Mesothelial cell of epicardium (in vitro differentiated cells): ENCODE data around the gene GPR42. TPM values are rescaled to one million over a fixed set of nuclear protein-coding genes. Genes with fewer than 3 reads are reported as not detected.
"Not testable (repeated sequence)": the region's sequence is repeated elsewhere in the genome, so short reads cannot be mapped to it uniquely, and the experiment has no call there.

Experiments used
- DNase-seq, 2 experiments: peaks; one replicate each; pipeline ENCODE4 v3.0.0; 2021; ENCODE audit warnings: low spot score in 2 of 2; ENCODE audit not compliant: unreplicated experiment in 2 of 2
- H3K27ac Mint-ChIP-seq: 2 replicates; pipeline ENCODE4 v1.8.0; 2021; ENCODE audit warnings: mixed read lengths
- H3K27me3 Mint-ChIP-seq: 2 replicates; pipeline ENCODE4 v1.8.0; 2021; ENCODE audit warnings: low read depth, mixed read lengths
- H3K36me3 Mint-ChIP-seq: 2 replicates; pipeline ENCODE4 v1.8.0; 2021; ENCODE audit warnings: mixed read lengths
- H3K4me1 Mint-ChIP-seq: 2 replicates; pipeline ENCODE4 v1.8.0; 2021; ENCODE audit warnings: mixed read lengths
- H3K4me3 Mint-ChIP-seq: 2 replicates; pipeline ENCODE4 v1.8.0; 2021; ENCODE audit warnings: mild to moderate bottlenecking, moderate library complexity, mixed read lengths
- H3K9me3 Mint-ChIP-seq: 2 replicates; pipeline ENCODE4 v1.8.0; 2021; ENCODE audit warnings: mixed read lengths
- total RNA-seq: library from RNA; stranded (reverse); gene quantifications from 3 replicates; pipeline ENCODE4 v1.2.1, GENCODE V29; 2021
- TF ChIP-seq, protein P1 (sequence below): fragments of 200-600 bp; sonication (generic); IDR thresholded peaks from one replicate; pipeline ENCODE4 v1.5.0; 2021; ENCODE audit warnings: antibody characterized with exemption; ENCODE audit not compliant: unreplicated experiment

Gene GPR42
- total RNA-seq, 1 donor from 2014 or later = not detected

DNA sequence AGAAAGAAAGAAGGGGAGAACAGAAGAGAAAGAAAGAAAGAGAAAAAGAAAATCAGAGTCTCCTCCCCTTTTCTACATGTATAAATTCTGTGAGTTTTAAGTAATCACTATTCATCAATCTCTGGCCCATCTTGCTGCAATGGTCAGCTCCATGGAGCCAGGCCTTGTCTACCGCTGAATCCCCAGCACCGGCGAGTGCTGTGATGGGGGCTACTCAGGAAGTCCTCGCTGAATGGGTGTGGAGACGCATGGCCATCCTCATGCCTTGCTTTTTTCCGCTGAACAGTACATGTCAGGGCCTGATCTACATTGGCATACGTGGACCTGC lies 29.9 kb downstream of the GPR42 start:
- TF ChIP-seq, protein P1, sequence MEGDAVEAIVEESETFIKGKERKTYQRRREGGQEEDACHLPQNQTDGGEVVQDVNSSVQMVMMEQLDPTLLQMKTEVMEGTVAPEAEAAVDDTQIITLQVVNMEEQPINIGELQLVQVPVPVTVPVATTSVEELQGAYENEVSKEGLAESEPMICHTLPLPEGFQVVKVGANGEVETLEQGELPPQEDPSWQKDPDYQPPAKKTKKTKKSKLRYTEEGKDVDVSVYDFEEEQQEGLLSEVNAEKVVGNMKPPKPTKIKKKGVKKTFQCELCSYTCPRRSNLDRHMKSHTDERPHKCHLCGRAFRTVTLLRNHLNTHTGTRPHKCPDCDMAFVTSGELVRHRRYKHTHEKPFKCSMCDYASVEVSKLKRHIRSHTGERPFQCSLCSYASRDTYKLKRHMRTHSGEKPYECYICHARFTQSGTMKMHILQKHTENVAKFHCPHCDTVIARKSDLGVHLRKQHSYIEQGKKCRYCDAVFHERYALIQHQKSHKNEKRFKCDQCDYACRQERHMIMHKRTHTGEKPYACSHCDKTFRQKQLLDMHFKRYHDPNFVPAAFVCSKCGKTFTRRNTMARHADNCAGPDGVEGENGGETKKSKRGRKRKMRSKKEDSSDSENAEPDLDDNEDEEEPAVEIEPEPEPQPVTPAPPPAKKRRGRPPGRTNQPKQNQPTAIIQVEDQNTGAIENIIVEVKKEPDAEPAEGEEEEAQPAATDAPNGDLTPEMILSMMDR = no peak
- peaks cover 6% of the 10 kb centered on the region for H3K4me1 Mint-ChIP-seq
- peaks cover 1% of the 10 kb centered on the region for H3K27me3 Mint-ChIP-seq
- no peak overlapping the region for H3K27ac Mint-ChIP-seq
- H3K36me3 Mint-ChIP-seq = no peaks in the 10 kb centered on the region
- H3K9me3 Mint-ChIP-seq = no peaks in the 10 kb centered on the region
- H3K4me3 Mint-ChIP-seq = no peak overlapping the region
- no peak for DNase-seq

DNA sequence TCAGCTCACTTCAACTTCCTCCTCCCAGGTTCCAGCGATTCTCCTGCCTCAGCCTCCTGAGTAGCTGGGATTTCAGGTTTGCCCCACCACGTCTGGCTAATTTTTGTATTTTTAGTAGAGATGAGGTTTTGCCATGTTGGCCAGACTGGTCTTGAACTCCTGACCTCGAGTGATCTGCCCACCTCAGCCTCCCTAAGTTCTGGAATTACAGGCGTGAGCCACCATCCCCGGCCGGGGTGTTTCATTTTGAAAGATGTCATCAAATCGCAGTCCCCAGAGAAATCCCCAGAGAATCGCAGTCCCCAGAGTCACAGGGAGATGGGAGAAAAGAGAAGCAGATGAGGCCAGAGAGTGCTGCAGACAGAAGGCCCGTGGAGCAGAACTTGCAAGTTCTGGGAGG lies 30.5 kb downstream of the GPR42 start:
- H3K9me3 Mint-ChIP-seq, H3K36me3 Mint-ChIP-seq, H3K4me1 Mint-ChIP-seq, H3K27ac Mint-ChIP-seq, H3K4me3 Mint-ChIP-seq, DNase-seq, H3K27me3 Mint-ChIP-seq: not testable (repeated sequence)

DNA sequence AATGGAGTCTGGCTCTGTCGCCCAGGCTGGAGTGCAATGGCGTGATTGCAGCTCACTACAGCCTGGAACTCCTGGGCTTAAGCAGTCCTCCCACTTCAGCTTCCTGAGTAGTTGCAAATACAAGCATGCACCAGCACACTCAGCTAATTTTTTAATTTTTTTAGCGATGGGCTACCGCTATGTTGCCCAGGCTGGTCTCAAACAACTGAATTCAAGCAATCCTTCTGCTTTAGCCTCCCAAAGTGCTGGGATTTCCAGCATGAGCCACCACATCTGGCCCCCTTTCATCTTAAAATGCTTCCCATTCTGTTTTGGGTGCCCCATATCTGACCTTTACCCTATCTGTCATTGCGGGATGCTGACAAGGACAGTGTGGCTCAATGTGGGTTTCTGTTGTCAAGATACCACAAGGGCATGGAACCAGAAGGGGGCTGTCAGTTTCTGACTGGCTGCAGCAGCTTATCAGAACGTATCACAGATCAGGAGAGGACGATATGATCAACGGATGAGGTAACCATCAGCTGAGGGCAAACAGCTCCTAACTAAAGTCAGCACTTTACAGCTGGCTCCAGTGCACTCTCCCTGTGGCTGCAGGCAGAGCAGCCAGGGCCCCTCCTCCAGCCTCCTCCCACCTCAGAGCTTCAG lies 32.4 kb downstream of the GPR42 start:
- TF ChIP-seq, protein P1 = no peak
- Mint-ChIP-seq H3K27ac (no peak overlapping the region), H3K36me3 (no peaks in the 10 kb centered on the region), H3K9me3 (no peaks in the 10 kb centered on the region), H3K4me1 (peaks cover 2% of the 10 kb centered on the region), H3K4me3 (no peak overlapping the region), H3K27me3 (peaks cover 11% of the 10 kb centered on the region)
- DNase-seq = no peak

DNA sequence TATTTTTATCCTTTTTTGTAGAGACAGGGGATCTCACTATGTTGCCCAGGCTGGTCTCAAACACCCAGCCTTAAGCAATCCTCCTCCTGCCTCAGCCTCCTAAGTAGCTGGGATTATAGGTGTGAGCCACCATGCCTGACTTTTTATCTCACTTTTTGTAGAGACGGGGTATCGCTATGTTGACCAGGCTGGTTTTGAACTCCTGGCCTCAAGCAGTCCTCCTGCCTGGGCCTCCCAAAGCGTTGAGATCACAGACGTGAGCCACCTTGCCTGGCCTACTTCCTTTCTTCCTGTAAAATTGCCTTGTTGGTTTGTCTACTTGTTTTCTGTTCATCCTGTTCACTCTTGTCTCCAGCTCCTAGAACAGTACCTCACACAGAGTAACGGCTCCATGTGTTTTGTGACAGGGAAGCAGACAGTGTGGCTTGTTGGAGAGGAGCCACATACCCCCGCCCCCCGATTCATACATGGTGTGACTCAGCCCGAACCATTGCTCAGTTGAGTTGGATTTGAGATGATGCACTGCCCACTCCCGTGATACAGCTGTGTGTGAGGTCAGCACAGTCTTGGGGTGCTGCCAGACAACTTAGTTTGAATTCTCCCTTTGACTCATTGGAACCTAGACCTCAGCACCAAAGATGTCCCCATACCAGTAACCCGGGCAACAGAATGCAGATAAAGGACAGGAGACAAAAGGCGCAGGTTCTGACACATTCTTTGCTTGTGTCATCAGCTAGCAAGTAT lies 34.2 kb downstream of the GPR42 start:
- DNase-seq = no peak
- peaks cover 5% of the 10 kb centered on the region for H3K4me1 Mint-ChIP-seq
- no peaks in the 10 kb centered on the region for H3K36me3 Mint-ChIP-seq
- no peak overlapping the region for H3K27ac Mint-ChIP-seq
- no peak overlapping the region for H3K4me3 Mint-ChIP-seq
- H3K9me3 Mint-ChIP-seq = no peaks in the 10 kb centered on the region
- TF ChIP-seq, protein P1 = no peak
- peaks cover 19% of the 10 kb centered on the region for H3K27me3 Mint-ChIP-seq

DNA sequence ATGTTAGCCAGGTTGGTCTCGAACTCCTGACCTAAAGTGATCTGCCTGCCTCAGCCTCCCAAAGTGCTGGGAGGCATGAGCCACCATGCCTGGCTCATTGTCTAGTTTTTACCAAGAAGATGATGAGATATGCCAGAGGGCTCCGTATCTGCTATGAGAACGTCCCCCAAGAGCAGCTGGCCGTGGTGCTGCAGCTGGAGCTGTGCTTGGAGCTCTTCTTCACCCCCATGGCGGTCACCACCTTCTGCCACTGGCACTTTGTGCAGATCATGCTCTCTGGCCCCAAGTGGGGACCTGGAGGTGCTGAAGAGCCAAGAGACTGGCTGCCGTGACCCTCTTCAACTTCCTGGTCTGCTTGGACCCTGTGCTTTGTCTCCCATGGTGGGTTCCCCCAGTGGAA lies 36.8 kb downstream of the GPR42 start:
- Mint-ChIP-seq H3K27ac (no peak overlapping the region), H3K9me3 (no peaks in the 10 kb centered on the region), H3K27me3 (peaks cover 32% of the 10 kb centered on the region), H3K36me3 (no peaks in the 10 kb centered on the region), H3K4me3 (no peak overlapping the region), H3K4me1 (peaks cover 8% of the 10 kb centered on the region)
- DNase-seq = no peak
- TF ChIP-seq, protein P1 = no peak

DNA sequence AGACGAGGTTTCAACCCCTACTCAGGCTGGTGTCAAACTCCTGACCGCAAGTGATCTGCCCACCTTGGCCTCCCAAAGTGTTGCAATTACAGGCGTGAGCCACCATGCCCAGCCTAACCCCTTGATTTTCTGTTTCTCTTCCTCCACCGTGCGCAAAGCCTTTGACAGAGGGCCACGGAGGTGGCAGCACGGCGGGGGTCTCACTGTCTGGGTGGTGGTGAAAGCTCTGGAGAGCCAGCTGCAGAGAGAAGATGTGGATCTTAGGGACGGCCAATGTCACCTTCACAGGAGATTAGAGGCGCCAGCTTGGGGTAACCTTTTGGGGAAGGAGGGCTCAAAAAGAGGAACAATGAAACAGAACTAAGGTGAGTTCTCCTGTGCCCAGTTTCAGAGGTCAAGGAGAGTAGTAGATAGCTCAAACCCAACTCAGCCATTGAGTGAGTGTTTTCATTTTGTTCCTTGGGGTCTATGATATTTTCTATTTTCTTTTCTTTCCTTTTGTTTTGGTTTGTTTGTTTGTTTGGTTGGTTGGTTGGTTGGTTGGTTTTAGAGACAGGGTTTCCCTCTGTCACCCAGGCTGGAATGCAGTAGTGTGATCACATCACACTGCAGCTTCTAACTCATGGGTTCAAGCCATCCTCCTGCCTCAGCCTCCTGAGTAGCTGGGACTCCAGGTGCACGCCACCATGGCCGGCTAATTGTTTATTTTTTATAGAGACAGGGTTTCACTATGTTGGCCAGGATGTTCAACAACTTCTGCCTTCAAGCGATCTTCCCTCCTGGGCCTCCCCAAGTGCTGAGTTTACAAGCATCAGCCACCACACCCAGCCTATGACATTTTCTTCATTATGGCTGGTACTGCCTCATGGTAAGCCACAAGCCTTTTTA lies 37.7 kb downstream of the GPR42 start:
- DNase-seq = no peak
- peaks cover 38% of the 10 kb centered on the region for H3K27me3 Mint-ChIP-seq
- H3K36me3 Mint-ChIP-seq = no peaks in the 10 kb centered on the region
- H3K27ac Mint-ChIP-seq = no peak overlapping the region
- TF ChIP-seq, protein P1 = no peak
- no peak overlapping the region for H3K4me3 Mint-ChIP-seq
- peaks cover 8% of the 10 kb centered on the region for H3K4me1 Mint-ChIP-seq
- no peaks in the 10 kb centered on the region for H3K9me3 Mint-ChIP-seq
